ENCODE data around the gene KDM5B.

Gene KDM5B

DNA sequence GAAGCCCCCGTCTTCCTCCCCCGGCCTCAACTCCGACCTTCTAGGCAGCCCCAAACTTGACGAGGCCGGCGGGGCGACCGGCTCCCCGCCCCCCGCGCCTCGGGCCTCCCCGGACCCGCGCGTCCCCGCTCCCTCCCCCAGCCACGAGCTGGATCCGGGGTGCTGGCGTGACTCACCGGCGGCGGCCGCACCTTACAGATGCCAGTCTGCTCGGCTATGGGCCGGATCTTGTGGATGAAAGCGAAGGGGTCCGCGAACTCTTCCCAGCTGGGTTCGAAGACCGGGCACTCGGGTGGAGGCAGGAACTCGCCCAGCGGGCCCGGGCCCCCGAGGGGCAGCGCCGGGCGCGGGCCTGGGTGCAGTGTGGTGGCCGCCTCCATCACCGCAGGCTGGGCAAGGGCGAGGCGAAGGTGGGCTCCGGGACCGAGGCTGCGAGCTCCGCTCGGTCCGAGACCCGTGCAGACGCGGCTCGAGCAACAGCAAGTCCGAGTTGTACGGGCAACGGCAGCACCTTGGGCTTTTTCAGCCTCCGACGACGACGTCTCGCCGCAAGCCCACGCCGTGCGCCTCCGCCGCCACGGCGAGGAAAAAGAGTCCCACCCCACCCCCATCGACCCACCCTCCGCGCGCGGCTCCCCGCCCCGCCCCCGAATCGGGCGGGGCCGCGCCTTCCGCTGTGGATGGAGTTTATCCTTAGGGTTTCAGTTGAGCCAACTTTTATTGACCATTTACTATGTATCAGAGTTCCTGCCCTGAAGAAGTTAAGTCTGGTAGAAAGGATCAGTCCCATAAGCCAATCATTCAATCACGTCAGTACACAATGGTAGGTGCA lies at the start of gene KDM5B:
Gene KDM5B, minus strand, starts transcription at position 496 of the 832 bp plus-strand sequence. Its CDS starts 116 bp downstream, at position 380.
- H3K4me3 ChIP-seq (ENCODE audit: low read depth, low read length) = peak within 1 kb of the TSS; percentile 69
- peaks cover 4% of the 10 kb centered on the region; the same call in 1 of the 2 replicates for H3K36me3 ChIP-seq
- no peaks in the 10 kb centered on the region for H3K27me3 ChIP-seq (ENCODE audit: insufficient read depth, low read depth, severe bottlenecking)
- TF ChIP-seq, protein P1, sequence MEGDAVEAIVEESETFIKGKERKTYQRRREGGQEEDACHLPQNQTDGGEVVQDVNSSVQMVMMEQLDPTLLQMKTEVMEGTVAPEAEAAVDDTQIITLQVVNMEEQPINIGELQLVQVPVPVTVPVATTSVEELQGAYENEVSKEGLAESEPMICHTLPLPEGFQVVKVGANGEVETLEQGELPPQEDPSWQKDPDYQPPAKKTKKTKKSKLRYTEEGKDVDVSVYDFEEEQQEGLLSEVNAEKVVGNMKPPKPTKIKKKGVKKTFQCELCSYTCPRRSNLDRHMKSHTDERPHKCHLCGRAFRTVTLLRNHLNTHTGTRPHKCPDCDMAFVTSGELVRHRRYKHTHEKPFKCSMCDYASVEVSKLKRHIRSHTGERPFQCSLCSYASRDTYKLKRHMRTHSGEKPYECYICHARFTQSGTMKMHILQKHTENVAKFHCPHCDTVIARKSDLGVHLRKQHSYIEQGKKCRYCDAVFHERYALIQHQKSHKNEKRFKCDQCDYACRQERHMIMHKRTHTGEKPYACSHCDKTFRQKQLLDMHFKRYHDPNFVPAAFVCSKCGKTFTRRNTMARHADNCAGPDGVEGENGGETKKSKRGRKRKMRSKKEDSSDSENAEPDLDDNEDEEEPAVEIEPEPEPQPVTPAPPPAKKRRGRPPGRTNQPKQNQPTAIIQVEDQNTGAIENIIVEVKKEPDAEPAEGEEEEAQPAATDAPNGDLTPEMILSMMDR (IDR thresholded peaks at IDR 0.05; ENCODE audit: low read depth, low read length) = no peak
- H3K9me3 ChIP-seq (ENCODE audit: severe bottlenecking) = no peaks in the 10 kb centered on the region
- DNase-seq = peak; percentile 94
- peak within 1 kb of the TSS; percentile 85 for H3K27ac ChIP-seq

DNA sequence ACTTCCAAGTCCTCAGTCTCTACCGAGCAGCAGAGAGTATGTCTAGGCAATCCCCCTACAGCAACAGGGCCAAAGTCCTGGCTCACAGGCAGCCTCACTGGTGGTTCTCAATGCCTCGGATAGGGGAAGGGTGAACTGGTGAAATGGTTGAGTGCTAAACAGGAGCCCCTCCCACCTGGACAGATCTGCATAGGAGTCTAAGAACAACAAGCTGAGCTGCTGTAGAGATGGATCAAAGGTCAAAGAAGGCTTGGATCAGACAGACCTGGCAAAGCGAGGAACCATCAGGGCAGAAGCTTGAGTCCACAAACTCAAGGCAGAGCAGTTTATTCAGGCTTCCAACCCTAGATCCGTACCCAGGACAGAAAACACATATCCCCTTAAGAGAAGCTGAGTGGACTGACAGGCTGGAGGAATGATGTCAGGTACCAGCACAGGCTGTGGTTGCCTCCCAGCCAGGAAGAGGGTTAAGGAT lies 49.0 kb upstream of the KDM5B start:
- Histone ChIP-seq H3K27ac (no peak overlapping the region), H3K36me3 (peaks cover 40% of the 10 kb centered on the region), H3K27me3 (ENCODE audit: insufficient read depth, low read depth, severe bottlenecking) (no peaks in the 10 kb centered on the region), H3K9me3 (ENCODE audit: severe bottlenecking) (no peaks in the 10 kb centered on the region), H3K4me3 (ENCODE audit: low read depth, low read length) (no peak overlapping the region)
- no peak for DNase-seq
- TF ChIP-seq, protein P1 (IDR thresholded peaks at IDR 0.05; ENCODE audit: low read depth, low read length) = no peak

DNA sequence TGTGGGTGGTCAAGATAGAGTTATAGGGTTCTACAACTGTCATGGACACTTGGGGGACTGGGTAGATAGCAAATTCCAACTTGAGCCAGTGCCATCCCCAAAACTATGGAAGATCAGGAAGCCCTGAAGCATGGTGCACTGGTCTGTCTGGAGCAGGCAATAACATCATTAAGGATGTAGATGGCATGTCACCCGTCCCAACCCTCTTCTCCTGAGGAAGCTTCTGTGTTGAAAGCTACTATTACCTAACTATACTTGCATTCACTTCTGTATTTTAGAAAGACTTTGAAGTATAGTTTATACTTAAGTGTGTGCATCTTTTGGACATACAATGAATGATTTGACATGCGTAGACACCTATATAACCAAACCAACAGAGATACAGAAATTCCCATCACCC lies 47.8 kb upstream of the KDM5B start:
- Histone ChIP-seq H3K36me3 (peaks cover 46% of the 10 kb centered on the region), H3K27ac (no peak overlapping the region), H3K27me3 (ENCODE audit: insufficient read depth, low read depth, severe bottlenecking) (no peaks in the 10 kb centered on the region), H3K9me3 (ENCODE audit: severe bottlenecking) (no peaks in the 10 kb centered on the region), H3K4me3 (ENCODE audit: low read depth, low read length) (no peak overlapping the region)
- TF ChIP-seq, protein P1 (IDR thresholded peaks at IDR 0.05; ENCODE audit: low read depth, low read length) = no peak
- DNase-seq = no peak

DNA sequence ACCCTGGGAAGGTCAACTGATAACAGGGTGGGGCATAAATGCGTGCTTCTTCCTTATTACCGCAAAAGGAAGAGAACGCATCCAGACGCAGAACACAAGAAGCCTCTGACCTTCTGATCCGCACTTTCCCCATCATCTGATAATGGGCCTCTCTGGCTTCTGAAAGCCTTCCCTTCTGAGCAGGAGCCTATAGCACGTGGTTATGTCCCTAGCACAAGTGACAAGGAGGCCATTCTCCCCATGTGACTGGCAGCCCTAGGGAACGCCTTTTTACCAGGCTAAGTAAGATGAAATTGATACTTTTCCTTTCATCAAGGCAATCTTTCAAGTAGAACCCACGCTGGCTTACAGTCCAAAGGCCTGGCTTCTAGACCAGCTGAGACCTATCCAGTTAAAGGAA lies 46.6 kb upstream of the KDM5B start:
- no peaks in the 10 kb centered on the region for H3K27me3 ChIP-seq (ENCODE audit: insufficient read depth, low read depth, severe bottlenecking)
- no peak overlapping the region for H3K4me3 ChIP-seq (ENCODE audit: low read depth, low read length)
- no peaks in the 10 kb centered on the region for H3K9me3 ChIP-seq (ENCODE audit: severe bottlenecking)
- DNase-seq = no peak
- H3K36me3 ChIP-seq = peaks cover 52% of the 10 kb centered on the region
- H3K27ac ChIP-seq = no peak overlapping the region
- TF ChIP-seq, protein P1 (IDR thresholded peaks at IDR 0.05; ENCODE audit: low read depth, low read length) = no peak

DNA sequence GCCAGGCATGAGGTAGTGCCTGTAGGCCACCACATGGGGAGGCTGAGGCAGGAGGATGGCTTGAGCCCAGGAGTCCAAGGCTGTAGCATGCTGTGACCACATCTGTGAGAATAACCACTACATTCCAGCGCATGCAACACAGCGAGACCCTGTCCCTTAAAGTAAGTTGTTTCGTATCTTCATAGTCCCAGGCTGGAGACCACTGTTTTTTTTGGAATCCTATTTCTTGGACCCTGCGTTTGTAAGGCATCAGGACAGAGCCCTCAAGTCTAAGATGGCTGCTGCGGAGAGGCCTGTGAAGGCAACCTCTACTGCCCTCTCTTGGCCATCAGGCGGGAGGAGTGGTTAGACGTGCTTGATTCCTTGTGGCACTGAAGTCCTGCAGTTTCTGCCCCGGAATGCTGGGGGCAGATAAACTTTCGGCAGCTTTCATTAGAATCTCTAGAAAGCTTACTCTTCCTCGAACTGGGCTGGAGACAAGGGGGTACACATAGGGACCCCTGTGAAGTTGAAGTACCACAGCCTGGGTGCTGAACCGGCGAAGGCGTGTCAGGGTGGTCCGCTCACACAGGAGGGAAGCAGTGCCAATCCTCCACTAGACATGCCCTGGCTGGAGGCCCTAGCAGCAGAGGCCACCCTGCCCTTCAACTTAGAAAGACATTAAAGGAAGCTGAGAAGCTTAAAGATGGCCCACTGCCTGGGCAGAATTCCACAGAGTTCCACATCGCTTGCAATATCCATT lies 44.1 kb upstream of the KDM5B start:
- peaks cover 40% of the 10 kb centered on the region for H3K36me3 ChIP-seq
- no peak overlapping the region; the same call in 1 of the 2 replicates for H3K27ac ChIP-seq
- no peaks in the 10 kb centered on the region for H3K9me3 ChIP-seq (ENCODE audit: severe bottlenecking)
- peak; percentile 92 for DNase-seq
- no peaks in the 10 kb centered on the region for H3K27me3 ChIP-seq (ENCODE audit: insufficient read depth, low read depth, severe bottlenecking)
- no peak overlapping the region for H3K4me3 ChIP-seq (ENCODE audit: low read depth, low read length)
- TF ChIP-seq, protein P1 (IDR thresholded peaks at IDR 0.05; ENCODE audit: low read depth, low read length) = peak; percentile 99
